CD4-positive, alpha-beta T cell treated with Interleukin-15 for 1 hour (primary cell): ENCODE measurements around the gene KRT6A.
A peak's percentile ranks its signal among the peaks of the same experiment; 100 is the strongest.

Source experiments
- DNase-seq: peaks from one replicate; pipeline ENCODE4 v3.0.0-alpha.2; 2020

The KRT6A gene

GRCh38 chr12:52493172-52493571, at the start of gene KRT6A:
Gene KRT6A (minus strand): TSS chr12:52493257. CDS start chr12:52493188, 69 bp downstream.
- no peak for DNase-seq

DNA sequence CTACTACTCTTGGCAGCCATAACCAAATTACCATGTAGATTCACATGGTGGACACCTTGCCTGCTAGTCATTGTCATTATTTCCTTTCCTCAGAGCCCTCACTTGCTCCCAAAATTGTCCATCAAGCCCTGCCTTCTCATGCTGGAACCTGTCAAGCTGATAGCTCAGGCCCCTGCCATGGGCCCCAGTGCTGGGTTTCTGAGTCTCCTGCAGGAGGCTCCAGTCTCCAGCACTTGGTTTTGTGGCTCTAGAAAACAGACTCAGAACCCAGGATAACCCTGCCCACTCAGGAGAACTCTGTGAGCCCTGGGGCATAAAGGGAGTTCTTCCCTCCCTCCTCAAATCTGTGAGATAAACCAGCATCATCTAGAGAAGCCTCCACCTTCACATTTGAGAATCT, 49.1 kb upstream of the KRT6A start:
- DNase-seq: no peak

DNA sequence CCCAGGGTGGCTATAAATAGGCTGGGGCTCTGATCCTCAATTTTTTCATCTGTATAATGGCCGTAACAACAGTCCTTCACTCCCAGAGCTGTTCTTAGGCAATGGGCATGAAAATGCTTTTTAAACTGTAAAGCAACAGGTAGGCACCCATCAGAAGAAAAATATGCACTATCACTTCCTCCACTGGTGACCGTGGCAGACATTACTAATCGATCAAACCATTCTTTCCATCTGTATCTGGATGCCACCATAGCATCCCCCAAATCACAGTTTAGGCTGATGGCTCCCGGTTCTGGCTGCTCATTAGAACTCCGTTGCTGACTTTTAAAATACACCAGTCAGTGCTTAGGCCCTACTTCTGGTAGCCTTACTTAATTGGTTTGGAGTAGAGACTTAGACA, 48.7 kb upstream of the KRT6A start:
- DNase-seq: no peak

GRCh38 chr12:52540531-52540930, 47.5 kb upstream of the KRT6A start:
- no peak for DNase-seq

- no peak for DNase-seq
These were observed 46.7 kb upstream of the KRT6A start for GRCh38 chr12:52539821-52540173.

DNA sequence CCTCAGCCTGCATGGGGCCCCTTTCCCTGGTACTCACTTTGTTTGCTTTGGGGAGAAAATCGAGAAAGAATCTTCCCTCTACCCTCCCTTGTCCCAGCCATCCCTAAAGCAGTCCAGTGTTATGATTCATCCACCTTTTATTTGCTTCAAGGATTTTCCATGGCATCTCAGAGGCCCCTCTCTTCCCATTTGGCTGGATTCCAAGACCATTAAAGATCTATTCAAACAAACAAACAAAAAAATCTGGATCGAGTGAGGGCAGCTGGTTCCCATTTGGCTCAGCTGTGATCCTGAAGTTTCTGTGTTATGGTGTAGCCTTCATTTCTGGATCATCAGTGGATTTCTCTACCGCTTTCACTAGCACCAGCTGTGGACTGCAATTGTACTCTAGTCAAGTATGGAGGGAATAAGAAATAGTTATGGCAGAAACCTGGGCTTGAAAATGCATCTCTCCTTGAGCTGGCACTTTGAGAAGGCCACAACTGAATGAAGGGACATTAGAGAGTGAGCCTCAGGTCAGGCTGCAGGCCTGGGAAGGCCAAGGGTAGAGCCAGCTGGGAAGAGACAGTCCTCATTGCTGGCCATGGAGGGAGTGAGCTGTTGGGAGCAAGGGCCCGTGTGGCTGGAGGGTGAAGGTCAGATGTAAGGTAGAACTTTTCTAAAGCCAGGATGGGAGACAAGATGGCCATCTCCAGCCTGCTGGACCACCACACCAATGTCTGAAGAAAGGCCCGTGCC, 46.2 kb upstream of the KRT6A start:
- no peak for DNase-seq

GRCh38 chr12:52537101-52537500, 44.0 kb upstream of the KRT6A start:
- DNase-seq: no peak

DNA sequence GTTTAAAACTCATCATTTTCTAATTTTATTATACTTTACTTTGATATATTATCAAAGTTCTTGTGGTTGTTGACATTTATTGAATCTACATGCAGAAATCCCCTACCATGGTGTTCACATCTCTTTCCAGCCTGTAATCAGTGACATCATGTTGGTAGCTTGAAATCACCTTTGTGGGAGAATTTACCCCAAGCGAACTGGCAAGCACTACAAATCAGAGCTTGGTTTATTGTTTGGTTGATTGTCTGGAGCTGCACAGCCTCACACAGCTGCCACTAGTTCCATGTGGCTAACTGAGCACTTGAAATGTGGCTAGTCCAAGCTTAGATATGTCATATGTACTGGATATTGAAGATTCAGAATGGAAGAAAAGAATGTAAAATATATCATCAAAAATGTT, 42.5 kb upstream of the KRT6A start:
- DNase-seq: no peak

- DNase-seq: no peak
These were observed 41.4 kb upstream of the KRT6A start for GRCh38 chr12:52534482-52534881.

GRCh38 chr12:52533686-52534470, 40.8 kb upstream of the KRT6A start:
- DNase-seq: no peak

- DNase-seq: no peak
These were observed 39.6 kb upstream of the KRT6A start for GRCh38 chr12:52532636-52533035.

DNA sequence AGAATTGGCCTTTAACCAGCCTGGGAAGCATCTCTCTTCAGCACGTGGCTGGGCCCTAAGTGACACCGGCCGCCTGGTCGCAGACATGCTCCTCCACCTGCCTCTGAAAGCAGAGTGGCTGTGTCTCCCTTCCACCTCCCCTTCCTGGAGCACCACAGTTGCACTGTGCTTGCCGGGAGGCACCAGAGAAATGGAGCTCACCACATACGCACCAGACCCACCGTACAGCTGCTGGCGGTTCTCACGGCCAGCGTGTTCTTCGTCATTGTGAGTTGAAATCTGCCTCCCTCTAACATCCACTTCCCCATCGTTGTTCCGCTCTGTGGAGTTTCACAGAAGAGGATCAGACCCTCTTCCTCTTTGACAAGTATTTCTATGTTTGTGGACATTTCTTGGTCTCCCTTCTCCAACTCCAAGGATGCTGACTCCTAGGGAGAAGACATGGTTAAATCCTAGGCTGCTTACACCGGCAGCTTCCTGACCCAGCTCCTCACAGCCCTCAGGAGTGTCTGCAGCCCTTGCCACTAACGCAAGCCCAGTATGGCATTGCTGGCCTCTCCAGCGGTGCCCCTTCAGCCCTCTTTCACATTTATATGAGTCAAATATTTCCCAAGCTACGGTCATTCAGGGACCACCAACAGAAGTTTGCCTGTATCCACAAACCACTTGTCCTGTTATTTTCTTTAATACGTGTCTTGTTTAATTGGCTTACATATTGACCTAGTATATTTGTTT, 38.7 kb upstream of the KRT6A start:
- peak; percentile 51 for DNase-seq

DNA sequence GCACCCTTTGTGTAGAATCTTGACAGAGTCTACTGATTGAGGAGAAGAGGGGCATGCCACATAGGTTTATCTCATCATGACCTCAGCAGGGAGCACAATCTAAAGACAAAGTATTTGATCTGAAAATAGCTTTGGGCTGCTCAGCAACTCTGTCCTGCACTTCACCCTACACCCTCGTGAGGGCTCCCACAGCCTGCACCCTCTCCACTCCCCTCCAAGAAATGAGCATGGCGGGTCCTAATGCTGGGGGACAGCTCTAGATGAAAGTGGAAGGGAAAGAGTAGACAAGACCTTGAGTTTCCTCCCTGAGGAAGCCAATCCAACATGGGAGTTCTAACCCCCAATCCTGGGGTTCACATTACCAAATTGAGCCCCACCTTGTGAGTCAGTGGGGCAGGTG, 37.8 kb upstream of the KRT6A start:
- DNase-seq: no peak

DNA sequence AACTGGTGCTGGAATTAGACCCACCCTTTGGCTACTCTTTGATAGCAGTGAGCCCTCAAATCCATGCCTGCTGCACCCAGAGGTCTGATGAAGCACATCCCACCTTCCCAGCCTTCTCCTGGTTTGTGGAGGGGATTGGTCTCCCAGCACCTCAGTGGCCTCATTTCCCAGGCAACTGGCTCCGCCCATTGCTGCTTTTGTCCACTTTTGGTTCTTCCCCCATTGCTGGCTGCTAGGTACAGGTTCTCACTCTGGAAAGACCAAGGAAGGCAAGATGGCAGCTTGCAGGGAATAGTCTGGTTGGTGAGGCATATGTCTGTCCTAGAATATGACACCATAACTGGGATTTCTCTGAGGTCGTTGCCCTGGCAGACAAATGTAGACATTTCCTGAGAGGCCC, 37.3 kb upstream of the KRT6A start:
- DNase-seq: no peak

GRCh38 chr12:52529846-52530245, 36.8 kb upstream of the KRT6A start:
- DNase-seq: no peak

DNA sequence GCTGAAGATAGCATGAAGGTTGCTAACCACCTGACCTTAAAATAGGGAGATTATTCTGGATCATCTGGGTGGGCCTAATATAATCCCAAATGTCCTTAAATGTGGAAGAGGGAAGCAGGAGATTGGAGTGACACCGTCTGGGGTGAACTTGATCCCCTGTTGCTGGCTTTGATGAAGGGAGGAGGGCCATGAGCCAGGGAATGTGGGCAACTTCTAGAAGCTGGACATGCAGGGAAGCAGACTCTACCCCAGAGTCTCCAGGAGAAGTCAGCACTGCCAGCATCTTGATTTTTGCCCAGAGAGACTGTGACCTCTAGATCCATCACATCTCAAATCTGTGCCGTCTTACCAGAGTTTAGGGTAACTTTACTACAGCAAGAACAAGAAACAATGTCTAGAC, 36.4 kb upstream of the KRT6A start:
- DNase-seq: no peak

DNA sequence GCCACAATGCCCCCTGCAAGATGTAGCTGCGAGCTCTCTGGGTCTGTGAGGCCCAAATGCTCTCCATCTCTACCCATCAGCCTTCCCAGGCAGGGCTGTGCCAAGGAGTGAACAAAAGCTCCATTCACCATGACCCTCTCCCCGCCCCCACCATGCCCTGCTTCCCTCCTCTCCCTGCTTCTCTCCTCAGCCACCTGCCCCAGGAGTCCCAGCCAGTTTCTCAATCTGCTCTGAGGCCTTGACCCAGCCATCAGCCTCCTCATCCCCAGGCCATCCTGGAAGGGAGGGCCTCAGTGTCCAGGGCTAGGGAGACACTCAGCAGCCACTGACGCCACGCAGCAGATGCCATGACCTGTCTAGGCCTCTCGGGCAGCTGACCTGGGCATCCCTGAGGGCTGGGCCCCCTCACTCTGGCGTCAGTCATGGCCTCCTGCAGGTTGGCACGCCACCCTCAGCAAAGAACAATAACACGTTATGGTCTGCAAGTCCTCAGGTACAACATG, 35.6 kb upstream of the KRT6A start:
- no peak for DNase-seq

DNA sequence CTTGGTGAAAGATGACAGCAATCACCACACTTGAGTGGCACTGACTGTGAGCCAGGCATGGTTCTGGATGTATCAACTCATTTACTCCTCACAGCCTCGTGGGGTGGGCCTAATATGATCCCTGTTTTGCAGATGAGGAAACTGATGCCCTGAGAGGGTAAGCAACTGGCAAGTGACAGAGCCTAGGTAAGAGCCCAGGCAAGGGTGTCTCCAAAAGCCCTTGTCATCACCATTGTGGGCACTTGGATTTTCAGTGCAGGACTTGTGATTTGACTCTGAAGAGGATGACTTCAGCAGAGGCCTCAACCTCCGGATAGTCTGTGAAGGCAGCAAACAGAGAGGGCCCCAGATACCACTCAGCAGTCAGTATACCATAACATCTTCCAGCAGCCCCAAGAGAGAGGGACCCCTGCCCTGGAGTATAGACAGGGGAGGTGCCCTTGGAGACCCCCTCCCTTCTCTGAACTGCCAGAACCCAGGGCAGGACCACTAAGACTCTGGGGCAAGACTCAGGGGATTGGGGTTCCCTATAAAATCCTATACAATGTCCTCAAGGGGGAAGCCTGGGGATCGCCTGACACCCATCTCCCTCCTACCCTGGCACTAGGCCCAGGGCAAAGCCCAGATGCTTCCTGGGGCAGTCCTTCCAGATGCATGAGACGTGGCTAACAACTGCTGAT, 34.2 kb upstream of the KRT6A start:
- DNase-seq: no peak

- no peak for DNase-seq
These were observed 33.5 kb upstream of the KRT6A start for GRCh38 chr12:52526511-52526951.

- DNase-seq: no peak
These were observed 32.8 kb upstream of the KRT6A start for GRCh38 chr12:52525661-52526499.

- no peak for DNase-seq
These were observed 32.0 kb upstream of the KRT6A start for GRCh38 chr12:52524898-52525591.
